GM18502 (cell line): ENCODE results near the gene RDH5.
"Not testable (repeated sequence)": the region's sequence is repeated elsewhere in the genome, so short reads cannot be mapped to it uniquely, and the experiment has no call there.

Experiments
- ATAC-seq: cut with Tn5 transposase; IDR thresholded peaks from one replicate; pipeline ENCODE4 v1.9.1; 2021; ENCODE audit warnings: mild to moderate bottlenecking; ENCODE audit not compliant: unreplicated experiment, poor library complexity

The RDH5 gene

GRCh38 chr12:55743406-55744339 is 23.5 kb downstream of the RDH5 start:
- peak; percentile 52 for ATAC-seq

- ATAC-seq, result no peak
Measured at GRCh38 chr12:55744340-55745030, 24.3 kb downstream of the RDH5 start.

GRCh38 chr12:55745361-55746173 is 25.4 kb downstream of the RDH5 start:
- ATAC-seq, result no peak

- ATAC-seq, result no peak
Measured at GRCh38 chr12:55746174-55746912, 26.1 kb downstream of the RDH5 start.

GRCh38 chr12:55746913-55747231 is 26.7 kb downstream of the RDH5 start:
- ATAC-seq, result no peak

GRCh38 chr12:55748230-55748993 is 28.2 kb downstream of the RDH5 start:
- no peak for ATAC-seq

- no peak for ATAC-seq
Measured at GRCh38 chr12:55755246-55755645, 35.1 kb downstream of the RDH5 start.

- no peak for ATAC-seq
Measured at GRCh38 chr12:55757701-55758100, 37.5 kb downstream of the RDH5 start.

GRCh38 chr12:55758575-55758974 is 38.4 kb downstream of the RDH5 start:
- not testable (repeated sequence) for ATAC-seq

- no peak for ATAC-seq
Measured at GRCh38 chr12:55760663-55761062, 40.5 kb downstream of the RDH5 start.

GRCh38 chr12:55762646-55763045 is 42.5 kb downstream of the RDH5 start:
- no peak for ATAC-seq

GRCh38 chr12:55765736-55766290 is 45.6 kb downstream of the RDH5 start:
- ATAC-seq, result no peak

- no peak for ATAC-seq
Measured at GRCh38 chr12:55767156-55767555, 47.0 kb downstream of the RDH5 start.

GRCh38 chr12:55771736-55772135 is 51.5 kb downstream of the RDH5 start:
- no peak for ATAC-seq
